Mesodermal cell (in vitro differentiated cells): Measurements from ENCODE around the gene SRC.
A peak's percentile ranks its signal among the peaks of the same experiment; 100 is the strongest.

Source experiments
- H3K27ac ChIP-seq: 2 replicates; pipeline ENCODE4 v1.7.0; 2013; ENCODE audit warnings: mild to moderate bottlenecking, low read depth, low read length, moderate library complexity; ENCODE audit not compliant: severe bottlenecking
- H3K36me3 ChIP-seq: 2 replicates; pipeline ENCODE4 v1.7.1; 2013; ENCODE audit warnings: mild to moderate bottlenecking, low read length, moderate library complexity; ENCODE audit not compliant: control insufficient read depth, insufficient read depth
- H3K4me1 ChIP-seq: one replicate; pipeline ENCODE4 v1.7.1; 2013; ENCODE audit warnings: mild to moderate bottlenecking, low read length; ENCODE audit not compliant: insufficient read depth, control insufficient read depth, poor library complexity, severe bottlenecking
- H3K4me3 ChIP-seq: 2 replicates; pipeline ENCODE4 v1.7.0; 2013; ENCODE audit warnings: low read length, control low read depth, mild to moderate bottlenecking; ENCODE audit not compliant: insufficient read depth, poor library complexity, severe bottlenecking; ENCODE audit errors: extremely low read depth
- H3K9me3 ChIP-seq: 2 replicates; pipeline ENCODE4 v1.7.1; 2013; ENCODE audit warnings: mild to moderate bottlenecking, low read length, moderate library complexity; ENCODE audit not compliant: control insufficient read depth
- WGBS, 2 experiments: methylation state at CpG; one replicate each; pipeline ENCODE4 v1.1.5; 2013; ENCODE audit warnings: missing lambda C conversion rate in 2 of 2; ENCODE audit not compliant: insufficient coverage in 2 of 2; 5-methylcytosine and 5-hydroxymethylcytosine counted together

SRC gene

GRCh38 chr20:37305839-37306238 is 40.1 kb upstream of the SRC start:
- no peaks in the 10 kb centered on the region for H3K9me3 ChIP-seq
- H3K36me3 ChIP-seq, result peaks cover 78% of the 10 kb centered on the region
- peaks cover 11% of the 10 kb centered on the region for H3K4me1 ChIP-seq
- WGBS, 2 experiments, result 77 to 94% methylated on average over 2 of the region's 3 CpGs
- H3K4me3 ChIP-seq, result no peak overlapping the region
- H3K27ac ChIP-seq, result no peak overlapping the region

- no peaks in the 10 kb centered on the region for H3K9me3 ChIP-seq
- H3K4me3 ChIP-seq, result no peak overlapping the region
- H3K4me1 ChIP-seq, result peaks cover 17% of the 10 kb centered on the region
- WGBS, 2 experiments, result 93 to 98% methylated on average over 6 of the region's 8 CpGs
- no peak overlapping the region for H3K27ac ChIP-seq
- peaks cover 72% of the 10 kb centered on the region for H3K36me3 ChIP-seq
Measured at GRCh38 chr20:37308086-37309050, 37.6 kb upstream of the SRC start.

- Histone ChIP-seq H3K36me3 (peaks cover 66% of the 10 kb centered on the region), H3K4me1 (peaks cover 25% of the 10 kb centered on the region), H3K9me3 (no peaks in the 10 kb centered on the region), H3K27ac (no peak overlapping the region), H3K4me3 (no peak overlapping the region)
- 96 to 97% methylated on average over 5 to 6 of the region's 6 CpGs for WGBS, 2 experiments
Measured at GRCh38 chr20:37309290-37309689, 36.6 kb upstream of the SRC start.

DNA sequence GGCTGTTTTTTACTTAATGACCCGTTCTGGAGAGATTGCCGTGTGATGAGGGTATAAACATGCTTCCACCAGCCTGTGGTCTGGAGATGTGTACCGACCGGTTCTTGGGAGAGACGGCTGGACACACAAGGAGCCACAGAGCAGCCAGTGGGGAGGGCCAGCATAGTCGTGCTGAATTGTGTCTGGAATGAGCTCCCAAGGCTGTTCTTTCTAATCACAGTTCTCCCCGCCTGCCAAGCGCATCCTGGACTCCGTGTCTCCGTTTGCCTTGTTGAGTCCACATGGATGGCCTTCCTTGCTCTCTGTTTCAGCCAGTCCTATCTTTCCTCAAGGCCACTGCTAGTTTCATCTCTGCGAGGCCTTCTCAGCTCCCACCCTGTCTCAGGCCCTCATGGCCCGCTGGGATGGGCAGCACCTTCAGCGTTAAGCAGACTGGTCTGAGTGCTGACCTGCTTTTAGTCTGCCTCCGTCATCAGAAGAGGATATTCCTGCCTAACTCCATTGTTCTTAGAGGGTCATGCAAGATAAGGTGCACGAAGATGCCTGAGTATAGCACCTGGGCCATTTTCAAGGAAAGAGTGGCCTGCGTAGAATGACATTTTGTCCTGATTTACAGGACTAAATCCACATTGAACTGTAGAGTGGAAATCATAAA is 35.9 kb upstream of the SRC start:
- H3K9me3 ChIP-seq, result no peaks in the 10 kb centered on the region
- H3K36me3 ChIP-seq, result peaks cover 60% of the 10 kb centered on the region
- 94 to 97% methylated on average over 16 of the region's 16 CpGs for WGBS, 2 experiments
- peaks cover 30% of the 10 kb centered on the region for H3K4me1 ChIP-seq
- H3K4me3 ChIP-seq, result no peak overlapping the region
- peak overlapping the region; percentile 59 for H3K27ac ChIP-seq

GRCh38 chr20:37310951-37311350 is 35.0 kb upstream of the SRC start:
- no peak overlapping the region for H3K4me3 ChIP-seq
- 90 to 91% methylated on average over 10 to 11 of the region's 11 CpGs for WGBS, 2 experiments
- H3K27ac ChIP-seq, result peak overlapping the region; percentile 16
- peaks cover 61% of the 10 kb centered on the region for H3K36me3 ChIP-seq
- peaks cover 39% of the 10 kb centered on the region for H3K4me1 ChIP-seq
- H3K9me3 ChIP-seq, result no peaks in the 10 kb centered on the region

DNA sequence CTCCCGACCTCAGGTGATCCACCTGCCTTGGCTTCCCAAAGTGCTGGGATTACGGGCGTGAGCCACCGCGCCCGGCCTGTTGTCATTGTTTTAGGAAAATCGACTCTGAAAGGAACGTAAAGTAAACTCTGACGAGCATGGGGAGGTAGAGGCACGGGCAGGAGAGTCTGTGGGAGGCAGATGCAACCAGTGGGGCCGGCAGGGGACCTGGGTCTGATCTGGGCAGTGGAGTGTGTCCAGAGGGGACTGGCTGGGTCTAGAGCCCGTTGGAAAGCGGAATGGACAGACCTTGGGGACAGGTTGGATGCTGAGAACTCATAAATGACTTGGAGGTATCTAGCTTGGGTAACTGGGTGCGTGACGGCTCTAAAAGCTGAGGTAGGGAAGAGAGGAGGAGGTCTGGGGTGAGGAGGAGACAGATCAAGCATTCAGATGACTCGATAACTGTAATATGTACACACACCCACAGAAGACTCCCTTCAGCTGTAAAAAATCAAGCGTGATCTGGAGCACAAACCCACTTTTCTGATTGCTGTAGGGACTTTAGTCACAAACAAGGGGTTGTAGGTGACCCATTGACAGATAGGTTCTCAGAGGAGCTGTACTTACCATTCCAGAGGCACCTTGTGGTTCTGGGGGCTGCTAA is 34.1 kb upstream of the SRC start:
- no peak overlapping the region for H3K4me3 ChIP-seq
- 85 to 97% methylated on average over 13 to 16 of the region's 17 CpGs for WGBS, 2 experiments
- peaks cover 47% of the 10 kb centered on the region for H3K4me1 ChIP-seq
- H3K9me3 ChIP-seq, result no peaks in the 10 kb centered on the region
- peaks cover 60% of the 10 kb centered on the region for H3K36me3 ChIP-seq
- peak overlapping the region; percentile 74 for H3K27ac ChIP-seq

DNA sequence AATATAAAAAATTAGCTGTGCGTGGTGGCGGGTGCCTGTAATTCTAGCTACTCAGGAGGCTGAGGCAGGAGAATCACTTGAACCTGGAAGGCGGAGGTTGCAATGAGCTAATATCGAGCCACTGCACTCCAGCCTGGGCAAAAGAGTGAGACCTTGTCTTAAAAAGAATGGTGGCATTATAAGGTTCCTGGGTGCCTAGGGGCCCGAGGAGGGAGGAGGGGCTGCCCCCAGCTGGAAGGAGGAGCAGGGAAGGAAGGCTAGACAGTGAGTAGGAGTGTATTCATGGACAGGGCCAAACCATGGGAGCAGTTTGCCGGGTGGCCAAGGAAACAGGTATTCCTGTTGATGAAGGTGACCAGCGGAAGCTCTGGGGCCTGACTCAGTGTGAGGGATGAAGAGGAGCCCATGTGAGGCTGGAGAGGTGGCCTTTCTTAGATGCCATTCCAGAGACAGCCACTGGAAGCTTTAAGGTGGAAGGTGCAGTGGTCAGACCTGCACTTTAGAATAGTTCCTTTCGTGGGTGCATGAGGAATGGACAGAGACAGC is 32.3 kb upstream of the SRC start:
- Histone ChIP-seq H3K27ac (peak overlapping the region; percentile 95), H3K9me3 (no peaks in the 10 kb centered on the region), H3K4me1 (peaks cover 63% of the 10 kb centered on the region), H3K4me3 (no peak overlapping the region), H3K36me3 (peaks cover 52% of the 10 kb centered on the region)
- 90 to 96% methylated on average over 8 of the region's 8 CpGs for WGBS, 2 experiments

DNA sequence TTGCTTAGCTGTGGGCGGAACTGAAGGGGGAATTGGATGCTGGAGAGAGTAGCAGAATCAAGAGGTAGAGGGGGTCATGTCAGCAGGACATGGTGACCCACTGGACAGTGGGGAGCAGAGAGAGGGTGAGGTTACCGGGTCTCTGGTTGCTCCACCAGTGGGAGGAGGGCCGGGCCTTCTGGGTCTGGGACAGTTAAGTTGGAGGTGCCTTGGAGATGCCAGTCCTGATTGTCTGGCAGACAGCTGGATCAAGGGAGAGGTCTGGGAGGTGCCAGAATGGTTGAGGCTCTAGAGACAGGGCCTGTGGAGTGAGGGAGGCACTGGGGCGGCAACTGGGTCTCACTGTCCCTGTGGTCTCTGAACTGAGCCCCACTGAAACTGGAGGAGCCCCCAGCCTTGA is 31.8 kb upstream of the SRC start:
- Histone ChIP-seq H3K9me3 (no peaks in the 10 kb centered on the region), H3K4me3 (no peak overlapping the region), H3K27ac (peak overlapping the region; percentile 95), H3K36me3 (peaks cover 48% of the 10 kb centered on the region), H3K4me1 (peaks cover 67% of the 10 kb centered on the region)
- WGBS, 2 experiments, result 88 to 89% methylated on average over 4 of the region's 4 CpGs

- 31 to 44% methylated on average over 3 to 5 of the region's 7 CpGs for WGBS, 2 experiments
- Histone ChIP-seq H3K27ac (peak overlapping the region; percentile 95), H3K4me1 (peaks cover 69% of the 10 kb centered on the region), H3K4me3 (no peak overlapping the region), H3K9me3 (no peaks in the 10 kb centered on the region), H3K36me3 (peaks cover 43% of the 10 kb centered on the region)
Measured at GRCh38 chr20:37314617-37315016, 31.3 kb upstream of the SRC start.

- no peak overlapping the region for H3K4me3 ChIP-seq
- peaks cover 40% of the 10 kb centered on the region for H3K36me3 ChIP-seq
- peak overlapping the region; percentile 95 for H3K27ac ChIP-seq
- 86 to 90% methylated on average over 10 to 12 of the region's 12 CpGs for WGBS, 2 experiments
- no peaks in the 10 kb centered on the region for H3K9me3 ChIP-seq
- H3K4me1 ChIP-seq, result peaks cover 69% of the 10 kb centered on the region
Measured at GRCh38 chr20:37315021-37315451, 30.9 kb upstream of the SRC start.
